NCI-H2196 treated with DMSO at 0.1 percent for 48 hours (cell line): Measurements from ENCODE around the gene LEKR1.
"Not testable (repeated sequence)": the region's sequence is repeated elsewhere in the genome, so short reads cannot be mapped to it uniquely, and the experiment has no call there.

Source experiments
- DNase-seq: peaks from one replicate; lab custom pipeline; 2025; ENCODE audit not compliant: unreplicated experiment; lab: John Stamatoyannopoulos, UW

Gene LEKR1

GRCh38 chr3:156897851-156898250, 71.7 kb downstream of the LEKR1 start:
- not testable (repeated sequence) for DNase-seq

GRCh38 chr3:156898296-156898880, 72.2 kb downstream of the LEKR1 start:
- no peak for DNase-seq

- DNase-seq: no peak
Observed at GRCh38 chr3:156899951-156900350, 73.8 kb downstream of the LEKR1 start.

GRCh38 chr3:156902916-156903315, 76.8 kb downstream of the LEKR1 start:
- DNase-seq: no peak

GRCh38 chr3:156906275-156906674, 80.1 kb downstream of the LEKR1 start:
- DNase-seq: no peak

GRCh38 chr3:156908398-156908797, 82.2 kb downstream of the LEKR1 start:
- DNase-seq: no peak

GRCh38 chr3:156910022-156910421, 83.9 kb downstream of the LEKR1 start:
- no peak for DNase-seq

- not testable (repeated sequence) for DNase-seq
Observed at GRCh38 chr3:156910831-156911230, 84.7 kb downstream of the LEKR1 start.

- not testable (repeated sequence) for DNase-seq
Observed at GRCh38 chr3:156914300-156914699, 88.1 kb downstream of the LEKR1 start.

GRCh38 chr3:156915372-156915771, 89.2 kb downstream of the LEKR1 start:
- DNase-seq: no peak

GRCh38 chr3:156918746-156919145, 92.6 kb downstream of the LEKR1 start:
- no peak for DNase-seq

GRCh38 chr3:156919818-156920217, 93.7 kb downstream of the LEKR1 start:
- DNase-seq: no peak

- DNase-seq: no peak
Observed at GRCh38 chr3:156920399-156920798, 94.2 kb downstream of the LEKR1 start.

- no peak for DNase-seq
Observed at GRCh38 chr3:156923349-156923748, 97.2 kb downstream of the LEKR1 start.

GRCh38 chr3:156938724-156939123, 112.6 kb downstream of the LEKR1 start:
- no peak for DNase-seq

GRCh38 chr3:156939315-156939714, 113.2 kb downstream of the LEKR1 start:
- no peak for DNase-seq

GRCh38 chr3:156941311-156941710, 115.2 kb downstream of the LEKR1 start:
- no peak for DNase-seq

- no peak for DNase-seq
Observed at GRCh38 chr3:156948402-156949210, 122.5 kb downstream of the LEKR1 start.

- no peak for DNase-seq
Observed at GRCh38 chr3:156952011-156952410, 125.9 kb downstream of the LEKR1 start.

GRCh38 chr3:156957715-156958114, 131.6 kb downstream of the LEKR1 start:
- DNase-seq: no peak

GRCh38 chr3:156963096-156963495, 136.9 kb downstream of the LEKR1 start:
- no peak for DNase-seq

GRCh38 chr3:156964577-156964976, 138.4 kb downstream of the LEKR1 start:
- no peak for DNase-seq

GRCh38 chr3:156966349-156966748, 140.2 kb downstream of the LEKR1 start:
- DNase-seq: not testable (repeated sequence)
